ENCODE measurements around the gene KIF2A.
"Not testable (repeated sequence)": the region's sequence is repeated elsewhere in the genome, so short reads cannot be mapped to it uniquely, and the experiment has no call there.

KIF2A gene

GRCh38 chr5:62305715-62306322 lies at the start of gene KIF2A:
TSS of gene KIF2A (plus strand) at chr5:62306206. CDS start at chr5:62306473, 267 bp downstream.
- DNase-seq: peak; percentile 80 to 91

GRCh38 chr5:62257020-62257367 lies 49.0 kb upstream of the KIF2A start:
- DNase-seq: no peak

GRCh38 chr5:62258654-62259053 lies 47.4 kb upstream of the KIF2A start:
- no peak for DNase-seq

- DNase-seq: no peak
These were observed 46.2 kb upstream of the KIF2A start for GRCh38 chr5:62259699-62260250.

GRCh38 chr5:62260513-62260912 lies 45.5 kb upstream of the KIF2A start:
- peak in 1 of 2 experiments; percentile 51 for DNase-seq

- DNase-seq: no peak
These were observed 42.6 kb upstream of the KIF2A start for GRCh38 chr5:62263401-62263800.

- DNase-seq: no peak
These were observed 40.3 kb upstream of the KIF2A start for GRCh38 chr5:62265648-62266112.

GRCh38 chr5:62266573-62266972 lies 39.4 kb upstream of the KIF2A start:
- no peak for DNase-seq

- no peak for DNase-seq
These were observed 37.8 kb upstream of the KIF2A start for GRCh38 chr5:62268234-62268633.

GRCh38 chr5:62268792-62269191 lies 37.2 kb upstream of the KIF2A start:
- DNase-seq: no peak

GRCh38 chr5:62271370-62271769 lies 34.6 kb upstream of the KIF2A start:
- no peak for DNase-seq

- DNase-seq: no peak
These were observed 34.1 kb upstream of the KIF2A start for GRCh38 chr5:62271870-62272269.

GRCh38 chr5:62273687-62274086 lies 32.3 kb upstream of the KIF2A start:
- no peak for DNase-seq

- no peak for DNase-seq
These were observed 30.4 kb upstream of the KIF2A start for GRCh38 chr5:62275581-62275980.

- DNase-seq: no peak
These were observed 24.6 kb upstream of the KIF2A start for GRCh38 chr5:62281411-62281810.

- no peak for DNase-seq
These were observed 23.9 kb upstream of the KIF2A start for GRCh38 chr5:62282064-62282463.

- no peak for DNase-seq
These were observed 23.0 kb upstream of the KIF2A start for GRCh38 chr5:62283005-62283404.

- DNase-seq: no peak
These were observed 22.1 kb upstream of the KIF2A start for GRCh38 chr5:62283861-62284260.

GRCh38 chr5:62284946-62285891 lies 20.8 kb upstream of the KIF2A start:
- DNase-seq: no peak

GRCh38 chr5:62286834-62287233 lies 19.2 kb upstream of the KIF2A start:
- no peak for DNase-seq

- DNase-seq: no peak
These were observed 18.8 kb upstream of the KIF2A start for GRCh38 chr5:62287237-62287636.

- no peak for DNase-seq
These were observed 17.9 kb upstream of the KIF2A start for GRCh38 chr5:62288118-62288517.

- DNase-seq: no peak
These were observed 16.2 kb upstream of the KIF2A start for GRCh38 chr5:62289813-62290212.

GRCh38 chr5:62291829-62292228 lies 14.2 kb upstream of the KIF2A start:
- not testable (repeated sequence) for DNase-seq
